GM21528 (cell line): ENCODE measurements around the gene TATDN3.
A peak's percentile ranks its signal among the peaks of the same experiment; 100 is the strongest.
"Not testable (repeated sequence)": the region's sequence is repeated elsewhere in the genome, so short reads cannot be mapped to it uniquely, and the experiment has no call there.

Experiments used
- ATAC-seq: cut with Tn5 transposase; IDR thresholded peaks from one replicate; pipeline ENCODE4 v1.9.1; 2021; ENCODE audit warnings: mild to moderate bottlenecking, moderate library complexity; ENCODE audit not compliant: unreplicated experiment, low FRiP score

Gene TATDN3

DNA sequence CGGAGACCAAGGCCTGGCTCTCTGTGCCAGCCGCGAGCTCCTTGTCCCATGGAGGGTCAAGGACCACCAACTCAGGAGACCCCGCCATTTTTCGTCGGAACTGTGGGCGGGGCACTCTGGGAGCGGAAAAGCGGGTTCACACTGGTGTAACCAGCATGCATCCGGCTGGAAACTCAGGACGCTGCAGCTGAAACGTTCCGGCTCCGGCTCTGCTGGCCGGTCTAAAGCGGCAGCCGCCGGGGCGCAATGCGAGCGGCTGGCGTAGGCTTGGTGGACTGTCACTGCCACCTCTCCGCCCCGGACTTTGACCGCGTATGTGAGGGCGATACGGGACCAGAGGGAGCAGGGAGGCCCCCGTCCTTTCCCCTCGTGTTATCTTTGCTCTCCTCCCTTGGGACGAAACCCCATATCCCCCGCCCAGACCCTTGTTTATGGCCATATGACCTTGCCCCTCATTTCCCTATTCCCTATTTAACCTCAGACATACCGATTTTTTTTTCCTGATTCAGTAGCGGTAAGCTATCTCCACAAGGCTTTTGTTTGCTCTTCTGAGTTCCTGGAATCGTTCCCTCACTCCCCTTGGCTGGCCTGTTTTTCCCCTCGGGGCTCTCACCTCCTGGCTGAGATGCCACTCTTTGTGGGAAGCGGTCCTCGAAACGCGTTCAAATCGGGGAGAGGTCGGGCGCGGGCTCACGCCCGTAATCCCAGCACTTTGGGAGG lies at the start of gene TATDN3, which contains the start of gene NSL1:
Gene TATDN3 (plus strand): TSS at position 219 of the 720 bp plus-strand sequence. CDS start 28 bp downstream, at position 247.
Gene NSL1 (minus strand): TSS at position 102 of the 720 bp plus-strand sequence. CDS start 14 bp downstream, at position 88.
- peak; percentile 74 for ATAC-seq

DNA sequence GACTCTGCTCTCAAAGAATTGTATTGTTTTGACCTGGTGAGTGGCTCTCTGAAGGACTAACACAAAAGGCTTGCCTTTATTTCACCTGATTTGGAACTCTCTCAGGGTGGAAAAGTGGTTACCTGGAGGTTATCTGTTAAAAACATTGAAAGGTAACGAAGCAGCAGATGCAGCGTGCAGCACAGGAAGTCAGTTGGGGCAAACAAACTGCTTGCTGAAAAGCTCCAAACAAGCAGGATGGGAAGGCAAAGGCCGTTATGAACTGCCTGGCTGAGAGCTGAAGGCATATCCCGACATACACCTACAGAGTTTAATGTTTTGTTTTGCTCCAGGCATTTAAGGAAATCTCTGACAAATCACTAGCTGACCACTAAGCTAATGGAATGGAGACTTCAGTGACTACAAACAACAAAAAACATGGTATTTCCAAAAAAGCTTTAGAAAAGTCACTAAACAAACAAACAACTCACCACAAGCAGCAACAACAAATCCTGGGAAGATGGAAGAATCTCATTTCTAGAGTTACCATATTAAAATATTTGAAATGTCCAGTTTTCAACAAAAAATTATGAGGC lies 47.7 kb upstream of the TATDN3 start:
- ATAC-seq, result no peak

DNA sequence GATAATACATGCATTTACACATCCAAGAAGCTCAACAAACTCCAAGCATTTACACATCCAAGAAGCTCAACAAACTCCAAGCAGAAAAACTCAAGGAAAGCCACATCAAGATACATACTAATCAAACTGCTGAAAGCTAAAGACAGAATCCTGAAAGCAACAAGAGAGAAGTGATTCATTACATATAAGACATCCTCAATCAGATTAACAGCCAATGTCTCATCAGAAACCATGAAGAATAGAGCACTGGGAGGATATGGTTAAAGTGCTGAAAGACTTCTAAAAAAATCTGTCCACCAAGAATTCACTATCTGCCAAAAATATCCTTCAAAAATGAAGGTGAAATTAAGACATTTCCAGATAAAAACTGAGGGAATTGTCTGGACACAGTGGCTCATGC lies 46.4 kb upstream of the TATDN3 start:
- ATAC-seq, result no peak

- ATAC-seq, result no peak
Measured at GRCh38 chr1:212746546-212746945, 45.1 kb upstream of the TATDN3 start.

DNA sequence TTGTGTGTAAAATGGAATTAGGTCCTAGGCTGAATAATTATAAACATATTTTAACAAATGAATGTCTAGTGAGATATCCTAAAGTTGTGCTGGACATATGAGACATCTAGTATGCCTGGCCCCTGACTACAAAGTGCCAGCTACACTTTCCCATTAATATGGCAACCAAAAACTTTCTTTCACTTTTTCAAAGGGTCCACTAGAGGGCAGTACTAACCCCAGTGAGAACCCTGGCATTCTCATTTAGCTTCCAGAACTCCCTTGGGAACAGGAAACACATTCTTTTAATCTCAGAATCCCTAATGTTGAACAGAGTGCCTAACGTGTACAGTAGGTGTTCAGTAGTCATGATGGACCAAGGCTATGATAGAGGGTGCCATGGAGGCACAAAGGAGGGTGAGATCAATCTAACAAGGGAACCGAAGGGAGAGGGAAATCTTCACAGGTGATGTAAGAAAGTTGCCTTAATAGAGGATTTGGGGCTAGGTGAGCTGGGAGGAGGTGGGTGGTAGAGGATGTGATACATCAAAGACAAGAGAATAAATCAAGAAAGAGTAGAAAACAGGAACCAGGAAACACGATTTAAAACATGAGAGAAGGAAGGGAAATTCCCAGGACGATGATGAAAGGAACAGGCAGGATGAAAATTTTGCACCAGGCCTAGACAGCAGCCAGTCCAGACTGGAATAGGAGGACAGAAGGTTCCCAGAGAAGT lies 41.7 kb upstream of the TATDN3 start:
- no peak for ATAC-seq

DNA sequence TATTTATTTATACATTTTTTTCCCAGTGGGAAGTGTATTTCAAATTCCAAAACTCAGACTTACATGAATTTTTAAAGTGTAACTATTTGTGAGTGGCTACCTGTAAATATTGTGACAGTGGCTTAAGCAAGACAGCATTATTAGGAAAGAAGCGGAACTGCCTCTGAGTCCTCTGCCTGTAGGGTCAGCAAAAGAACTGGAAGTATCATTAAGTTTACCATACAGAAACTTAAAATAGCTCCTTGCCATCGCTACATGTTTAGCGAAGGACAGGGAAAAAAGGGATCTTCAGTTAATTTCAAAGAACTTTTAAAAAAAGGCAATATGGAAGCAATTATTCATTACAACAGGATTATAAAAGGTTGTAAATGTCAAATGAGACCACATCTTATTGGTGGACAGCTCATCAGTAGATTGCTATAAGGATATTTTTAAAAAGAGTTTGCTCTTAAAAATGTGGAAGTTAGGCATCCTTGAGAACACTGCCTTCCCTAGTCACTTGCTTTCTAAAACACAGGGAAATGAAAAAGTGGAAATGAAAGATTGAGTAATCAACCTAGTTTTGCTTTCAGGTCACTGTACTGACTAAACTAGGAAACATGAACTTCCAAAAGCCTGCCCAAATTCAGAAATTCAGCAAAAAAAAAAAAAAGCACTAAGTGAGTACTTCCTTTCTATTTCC lies 39.3 kb upstream of the TATDN3 start:
- ATAC-seq, result no peak

- ATAC-seq, result no peak
Measured at GRCh38 chr1:212752934-212753497, 38.7 kb upstream of the TATDN3 start.

- no peak for ATAC-seq
Measured at GRCh38 chr1:212753749-212754148, 37.9 kb upstream of the TATDN3 start.

- peak; percentile 48 for ATAC-seq
Measured at GRCh38 chr1:212754193-212754592, 37.5 kb upstream of the TATDN3 start.

DNA sequence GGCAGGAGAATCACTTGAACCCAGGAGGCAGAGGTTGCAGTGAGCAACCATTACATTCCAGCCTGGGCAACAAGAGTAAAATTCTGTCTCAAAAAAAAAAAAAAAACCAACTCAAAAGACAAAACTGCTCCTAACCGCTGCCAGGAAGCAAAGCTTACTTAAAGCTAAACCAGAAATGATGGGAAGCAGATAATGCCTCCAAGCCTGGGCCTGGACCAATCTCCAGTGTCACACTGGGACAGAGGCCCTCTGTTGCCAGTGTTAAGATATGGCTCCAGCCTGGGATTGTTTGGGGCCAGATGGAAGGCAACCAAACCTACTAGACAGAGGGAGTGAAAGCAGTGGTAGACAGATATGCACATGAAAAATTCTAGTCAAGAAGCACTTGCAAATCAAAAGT lies 37.0 kb upstream of the TATDN3 start:
- ATAC-seq, result no peak

DNA sequence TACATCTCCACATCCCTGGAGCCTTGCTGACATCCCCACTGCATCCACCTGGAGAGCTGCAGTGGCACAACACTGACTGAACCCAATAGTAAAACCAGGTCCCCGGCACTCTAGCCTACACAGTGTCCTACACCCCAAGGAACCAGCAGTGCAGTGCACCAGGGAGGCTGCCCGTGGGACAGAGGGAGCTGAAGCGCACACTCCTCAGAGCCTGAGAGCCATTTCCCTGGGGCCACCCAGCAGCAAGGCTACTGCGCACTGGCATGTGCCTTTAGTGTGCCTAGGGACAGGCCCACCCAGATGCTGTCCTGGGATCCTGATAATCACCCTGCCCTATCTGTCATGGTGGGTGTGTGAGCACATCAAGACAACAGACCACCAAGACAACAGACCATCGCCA lies 32.0 kb upstream of the TATDN3 start:
- ATAC-seq, result no peak

GRCh38 chr1:212760126-212760823 lies 31.4 kb upstream of the TATDN3 start:
- ATAC-seq, result no peak

DNA sequence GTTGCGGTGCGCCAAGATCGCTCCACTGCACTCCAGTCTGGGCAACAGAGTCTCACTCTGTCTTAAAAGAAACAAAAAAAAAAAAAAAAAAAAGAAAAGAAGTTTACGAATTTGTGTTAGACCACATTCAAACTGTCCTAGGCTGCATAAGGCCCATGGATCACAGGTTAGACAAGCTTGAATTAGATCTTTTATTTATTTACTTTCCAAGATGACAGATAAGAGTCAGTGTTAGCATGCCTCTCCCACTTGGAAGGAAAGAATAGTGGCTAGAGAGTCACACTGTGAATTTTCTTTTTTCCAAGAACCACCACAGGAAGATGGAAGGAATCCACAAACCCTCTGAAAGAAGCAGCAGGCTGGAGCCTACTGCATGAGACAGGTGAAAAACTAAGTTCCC lies 29.5 kb upstream of the TATDN3 start:
- no peak for ATAC-seq

DNA sequence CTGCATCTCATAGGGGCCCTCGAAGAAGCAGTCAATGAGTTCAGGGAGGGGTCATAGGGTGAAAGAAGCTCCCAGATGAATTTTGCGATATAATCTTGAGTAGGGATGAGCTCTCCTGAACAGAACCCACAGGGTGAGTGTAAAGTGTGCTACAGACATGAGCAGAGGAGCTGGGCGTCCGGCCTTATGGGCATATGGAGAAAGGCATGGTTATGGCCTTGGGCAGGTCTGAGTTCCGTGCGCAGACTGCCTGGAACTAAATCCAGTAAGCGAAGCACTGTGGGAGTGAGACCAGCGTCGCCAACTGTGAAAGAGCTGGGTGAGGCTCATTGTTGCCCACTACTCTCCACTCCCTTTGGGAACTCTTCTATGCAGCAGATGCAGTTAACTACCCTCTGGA lies 28.9 kb upstream of the TATDN3 start:
- ATAC-seq, result no peak

DNA sequence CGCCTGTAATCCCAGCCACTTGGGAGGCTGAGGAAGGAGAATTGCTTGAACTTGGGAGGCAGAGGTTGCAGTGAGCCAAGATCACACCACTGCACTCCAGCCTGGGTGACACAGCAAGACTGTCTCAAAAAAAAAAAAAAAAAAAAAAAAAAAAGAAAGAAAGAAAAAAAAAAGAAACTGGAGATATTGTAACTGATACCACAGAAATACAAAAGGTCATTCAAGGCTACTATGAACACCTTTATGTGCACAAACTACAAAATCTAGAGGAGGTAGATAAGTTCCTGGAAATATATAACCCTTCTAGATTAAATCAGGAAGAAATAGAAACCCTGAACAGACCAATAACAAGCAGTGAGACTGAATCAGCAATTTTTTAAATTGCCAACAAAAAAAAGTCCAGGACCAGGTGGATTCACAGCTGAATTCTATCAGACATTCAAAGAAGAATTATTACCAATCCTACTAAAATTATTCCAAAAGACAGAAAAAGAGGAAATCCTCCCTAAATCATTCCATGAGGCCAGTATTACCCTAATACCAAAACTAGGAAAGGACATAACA lies 26.9 kb upstream of the TATDN3 start:
- ATAC-seq, result not testable (repeated sequence)

DNA sequence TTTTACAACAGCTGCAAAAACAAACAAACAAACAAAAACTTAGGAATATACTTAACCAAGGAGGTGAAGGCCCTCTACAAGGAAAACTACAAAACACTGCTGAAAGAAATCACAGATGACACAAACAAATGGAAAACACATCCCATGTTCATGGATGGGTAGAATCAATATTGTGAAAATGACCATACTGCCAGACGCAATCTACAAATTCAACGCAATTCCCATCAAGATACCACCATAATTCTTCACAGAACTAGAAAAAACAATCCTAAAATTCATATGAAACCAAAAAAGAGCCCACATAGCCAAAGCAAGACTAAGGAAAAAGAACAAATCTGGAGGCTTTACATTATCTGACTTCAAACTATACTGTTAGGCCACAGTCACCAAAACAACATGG lies 24.9 kb upstream of the TATDN3 start:
- ATAC-seq, result not testable (repeated sequence)

DNA sequence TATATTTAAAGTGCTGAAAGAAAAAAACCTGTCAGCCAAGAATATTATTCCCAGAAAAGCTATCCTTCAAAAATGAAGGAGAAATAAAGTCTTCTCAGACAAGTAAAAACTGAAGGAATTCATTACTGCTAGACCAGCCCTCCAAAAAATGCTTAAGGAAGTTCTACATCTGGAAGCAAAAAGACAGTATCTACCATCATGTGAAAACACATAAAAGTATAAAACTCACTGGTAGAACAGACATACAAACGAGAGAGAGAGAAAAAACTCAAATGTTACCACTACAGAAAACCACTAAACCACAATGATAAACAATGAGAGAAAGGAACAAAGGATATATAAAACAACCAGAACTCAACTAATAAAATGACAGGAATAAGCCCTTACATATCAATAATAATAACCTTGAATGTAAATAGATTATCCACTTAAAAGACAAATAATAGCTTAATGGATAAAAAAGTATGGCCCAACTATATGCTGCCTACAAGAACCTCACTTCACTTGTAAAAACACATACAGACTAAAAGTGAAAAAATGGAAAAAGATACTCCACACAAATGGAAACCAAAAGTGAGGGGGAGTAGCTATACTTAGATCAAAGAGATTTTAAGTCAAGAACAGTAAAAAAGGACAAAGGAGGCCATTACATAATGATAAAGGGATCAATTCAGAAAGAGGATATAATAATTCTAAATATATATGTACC lies 22.1 kb upstream of the TATDN3 start:
- no peak for ATAC-seq

DNA sequence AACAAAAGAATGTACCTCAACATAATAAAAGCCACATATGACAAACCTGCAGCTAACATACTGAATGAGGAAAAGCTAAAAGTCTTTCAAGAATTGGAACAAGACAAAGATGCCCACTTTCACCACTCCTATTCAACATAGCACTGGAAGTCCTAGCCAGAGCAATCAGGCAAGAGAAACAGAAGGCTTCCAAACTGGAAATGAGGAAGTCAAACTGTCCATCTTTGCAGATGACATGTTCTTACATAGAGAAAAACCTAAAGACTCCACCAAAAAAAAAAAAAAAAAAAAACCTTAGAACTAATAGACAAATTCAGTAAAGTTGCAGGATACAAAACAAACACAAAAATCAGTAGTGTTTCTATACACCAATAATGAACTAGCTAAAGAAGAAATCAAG lies 20.4 kb upstream of the TATDN3 start:
- ATAC-seq, result no peak

DNA sequence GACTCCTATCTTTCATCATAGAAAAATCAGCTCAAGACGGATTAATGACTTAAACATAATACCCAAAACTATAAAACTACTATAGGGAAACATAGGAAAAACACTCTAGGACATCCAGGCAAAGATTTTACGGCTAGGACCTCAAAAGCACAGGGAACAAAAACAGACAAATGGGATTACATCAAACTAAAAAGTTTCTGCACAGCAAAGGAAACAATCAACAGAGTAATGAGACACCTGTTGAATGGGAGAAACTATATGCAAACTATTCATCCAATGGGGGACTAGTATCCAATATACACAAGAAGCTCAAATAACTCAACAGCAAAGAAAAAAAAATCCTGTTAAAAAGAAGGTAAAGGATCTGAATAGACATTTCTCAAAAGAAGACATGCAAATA lies 18.7 kb upstream of the TATDN3 start:
- no peak for ATAC-seq
